GM12878 (cell line): ENCODE data around the gene ZNF425. TPM values are rescaled to one million over a fixed set of nuclear protein-coding genes. Genes with fewer than 3 reads are reported as not detected.

Experiments
- BHLHE40 ChIP-seq, 2 experiments: fragments of 450-650 bp in 1 of 2; IDR thresholded peaks; 2 replicates each; pipeline ENCODE4 v1.6.1; 2011 to 2017; ENCODE audit warnings: low read depth in 2 of 2, borderline replicate concordance in 1 of 2, improper control_type of control experiment in 1 of 2, low read length in 1 of 2, mild to moderate bottlenecking in 1 of 2
- CBFB ChIP-seq: IDR thresholded peaks from 2 replicates; pipeline ENCODE4 v1.6.1; 2016; ENCODE audit warnings: antibody characterized with exemption, low read depth
- DPF2 ChIP-seq: fragments of 450-650 bp; IDR thresholded peaks from 2 replicates; pipeline ENCODE4 v1.6.1; 2017; ENCODE audit warnings: mild to moderate bottlenecking
- GATAD2B ChIP-seq: fragments of 450-650 bp; conservative IDR thresholded peaks from 2 replicates; pipeline ENCODE4 v1.6.1; 2017; ENCODE audit warnings: low read depth, mild to moderate bottlenecking, moderate library complexity
- KAT2A ChIP-seq: conservative IDR thresholded peaks from 2 replicates; pipeline ENCODE4 v1.6.1; 2011; ENCODE audit warnings: low read depth, low read length; ENCODE audit not compliant: control insufficient read depth
- MTA2 ChIP-seq: fragments of 450-650 bp; IDR thresholded peaks from 2 replicates; pipeline ENCODE4 v1.6.1; 2016; ENCODE audit warnings: low read depth, mild to moderate bottlenecking, moderate library complexity
- NFYA ChIP-seq: IDR thresholded peaks from 2 replicates; pipeline ENCODE4 v1.6.1; 2011; ENCODE audit warnings: low read depth, mild to moderate bottlenecking, low read length, improper control_type of control experiment, borderline replicate concordance
- NR2C2 ChIP-seq: IDR thresholded peaks from 2 replicates; pipeline ENCODE4 v1.6.1; 2011; ENCODE audit warnings: borderline replicate concordance, low read depth; ENCODE audit not compliant: control insufficient read depth, insufficient read length
- NR2F1 ChIP-seq: fragments of 450-650 bp; conservative IDR thresholded peaks from 2 replicates; pipeline ENCODE4 v1.6.1; 2017; ENCODE audit warnings: mild to moderate bottlenecking
- RAD51 ChIP-seq: fragments of 450-650 bp; IDR thresholded peaks from 2 replicates; pipeline ENCODE4 v1.6.1; 2016; ENCODE audit warnings: moderate library complexity, mild to moderate bottlenecking, inconsistent platforms
- RB1 ChIP-seq: fragments of 450-650 bp; formaldehyde crosslinking; IDR thresholded peaks from 2 replicates; pipeline ENCODE4 v1.6.1; 2017; ENCODE audit warnings: mild to moderate bottlenecking, borderline replicate concordance
- RBBP5 ChIP-seq: fragments of 200-600 bp; sonication (generic); conservative IDR thresholded peaks from 2 replicates; pipeline ENCODE4 v1.6.1; 2016
- RFX5 ChIP-seq: IDR thresholded peaks from 2 replicates; pipeline ENCODE4 v1.6.1; 2011; ENCODE audit warnings: low read depth, low read length, improper control_type of control experiment
- ZNF24 ChIP-seq: fragments of 450-650 bp; IDR thresholded peaks from 2 replicates; pipeline ENCODE4 v1.6.1; 2017; ENCODE audit warnings: antibody characterized with exemption, mild to moderate bottlenecking
- ZNF274 ChIP-seq: IDR thresholded peaks from one replicate; pipeline ENCODE4 v1.8.0; 2011; ENCODE audit not compliant: insufficient read length, insufficient read depth
- ZNF592 ChIP-seq: fragments of 450-650 bp; IDR thresholded peaks from 2 replicates; pipeline ENCODE4 v1.6.1; 2017; ENCODE audit warnings: mild to moderate bottlenecking, moderate library complexity
- polyA plus RNA-seq, 11 experiments: library from polyadenylated mRNA; depleted of rRNA in 4 of 11; unstranded in 6 of 11; stranded (reverse) in 5 of 11; fragments of >200 nt; fragmentation: Nextera tagmentation in 4 of 11; fragmentation: Illumina TruSeq in 1 of 11; extraction: Ambion mirVana in 4 of 11; extraction: Trizol in 1 of 11; gene quantifications; 1 replicate in 1 of 11; 2 replicates in 10 of 11; pipeline versions ENCODE4 v1.2.1 to v1.2.3, GENCODE V29; 2011 to 2016; ENCODE audit warnings: inconsistent platforms in 2 of 11, missing spikeins in 2 of 11, low read depth in 1 of 11
- total RNA-seq, 4 experiments: library from RNA; depleted of rRNA in 3 of 4; stranded (reverse); fragments of >200 nt in 3 of 4; fragmentation: Illumina TruSeq in 1 of 4; extraction: Trizol in 1 of 4; gene quantifications; 2 replicates each; pipeline versions ENCODE4 v1.2.1 to v1.2.3, GENCODE V29; 2013 to 2021
- TF ChIP-seq, protein P1 (sequence below): IDR thresholded peaks from 2 replicates; pipeline ENCODE4 v1.6.1; 2011; ENCODE audit warnings: borderline replicate concordance, low read depth, mild to moderate bottlenecking, moderate library complexity, mixed read lengths, low read length; ENCODE audit not compliant: insufficient read depth; ENCODE audit errors: extremely low read length
- TF ChIP-seq, protein P2 (sequence below): fragments of 450-650 bp; IDR thresholded peaks from 2 replicates; pipeline ENCODE4 v1.6.1; 2018; ENCODE audit warnings: borderline replicate concordance, mild to moderate bottlenecking; ENCODE audit not compliant: partially characterized antibody
- TF ChIP-seq, protein P3 (sequence below): fragments of 450-650 bp; IDR thresholded peaks from 2 replicates; pipeline ENCODE4 v1.6.1; 2016; ENCODE audit warnings: mild to moderate bottlenecking
- TF ChIP-seq, protein P4 (sequence below): IDR thresholded peaks from 2 replicates; pipeline ENCODE4 v1.6.1; 2011; ENCODE audit warnings: low read depth, mild to moderate bottlenecking, low read length, moderate library complexity, borderline replicate concordance; ENCODE audit errors: extremely low read depth

Gene ZNF425
- total and polyA plus RNA-seq, 10 of the 15 experiments (the other 5 are each of a cell fraction or from before 2014, with no cell fraction given): 0.19 to 1.8 (median 0.91) TPM

- TF ChIP-seq, protein P1, sequence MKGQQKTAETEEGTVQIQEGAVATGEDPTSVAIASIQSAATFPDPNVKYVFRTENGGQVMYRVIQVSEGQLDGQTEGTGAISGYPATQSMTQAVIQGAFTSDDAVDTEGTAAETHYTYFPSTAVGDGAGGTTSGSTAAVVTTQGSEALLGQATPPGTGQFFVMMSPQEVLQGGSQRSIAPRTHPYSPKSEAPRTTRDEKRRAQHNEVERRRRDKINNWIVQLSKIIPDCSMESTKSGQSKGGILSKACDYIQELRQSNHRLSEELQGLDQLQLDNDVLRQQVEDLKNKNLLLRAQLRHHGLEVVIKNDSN: no peak
- TF ChIP-seq, protein P2, sequence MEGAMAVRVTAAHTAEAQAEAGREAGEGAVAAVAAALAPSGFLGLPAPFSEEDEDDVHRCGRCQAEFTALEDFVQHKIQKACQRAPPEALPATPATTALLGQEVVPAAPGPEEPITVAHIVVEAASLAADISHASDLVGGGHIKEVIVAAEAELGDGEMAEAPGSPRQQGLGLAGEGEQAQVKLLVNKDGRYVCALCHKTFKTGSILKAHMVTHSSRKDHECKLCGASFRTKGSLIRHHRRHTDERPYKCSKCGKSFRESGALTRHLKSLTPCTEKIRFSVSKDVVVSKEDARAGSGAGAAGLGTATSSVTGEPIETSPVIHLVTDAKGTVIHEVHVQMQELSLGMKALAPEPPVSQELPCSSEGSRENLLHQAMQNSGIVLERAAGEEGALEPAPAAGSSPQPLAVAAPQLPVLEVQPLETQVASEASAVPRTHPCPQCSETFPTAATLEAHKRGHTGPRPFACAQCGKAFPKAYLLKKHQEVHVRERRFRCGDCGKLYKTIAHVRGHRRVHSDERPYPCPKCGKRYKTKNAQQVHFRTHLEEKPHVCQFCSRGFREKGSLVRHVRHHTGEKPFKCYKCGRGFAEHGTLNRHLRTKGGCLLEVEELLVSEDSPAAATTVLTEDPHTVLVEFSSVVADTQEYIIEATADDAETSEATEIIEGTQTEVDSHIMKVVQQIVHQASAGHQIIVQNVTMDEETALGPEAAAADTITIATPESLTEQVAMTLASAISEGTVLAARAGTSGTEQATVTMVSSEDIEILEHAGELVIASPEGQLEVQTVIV: no peak
- TF ChIP-seq ZNF274 (no peak), BHLHE40 (IDR thresholded peaks at IDR 0.05; ENCODE audit: borderline replicate concordance in 1 of 2, low read depth in 2 of 2, low read length in 1 of 2) (peak in 1 of 2 experiments; percentile 67; a peak in 2 of 4 replicates), GATAD2B (peak; percentile 72), NR2C2 (no peak), ZNF24 (no peak; the same call in 1 of the 2 replicates), RB1 (no peak), NFYA (no peak), RAD51 (no peak), RFX5 (no peak), NR2F1 (peak; percentile 54), ZNF592 (peak; percentile 86), KAT2A (no peak), RBBP5 (no peak; the same call in 1 of the 2 replicates), MTA2 (no peak), CBFB (peak; percentile 17; the same call in 1 of the 2 replicates), DPF2 (no peak; the same call in 1 of the 2 replicates)
- TF ChIP-seq, protein P3, sequence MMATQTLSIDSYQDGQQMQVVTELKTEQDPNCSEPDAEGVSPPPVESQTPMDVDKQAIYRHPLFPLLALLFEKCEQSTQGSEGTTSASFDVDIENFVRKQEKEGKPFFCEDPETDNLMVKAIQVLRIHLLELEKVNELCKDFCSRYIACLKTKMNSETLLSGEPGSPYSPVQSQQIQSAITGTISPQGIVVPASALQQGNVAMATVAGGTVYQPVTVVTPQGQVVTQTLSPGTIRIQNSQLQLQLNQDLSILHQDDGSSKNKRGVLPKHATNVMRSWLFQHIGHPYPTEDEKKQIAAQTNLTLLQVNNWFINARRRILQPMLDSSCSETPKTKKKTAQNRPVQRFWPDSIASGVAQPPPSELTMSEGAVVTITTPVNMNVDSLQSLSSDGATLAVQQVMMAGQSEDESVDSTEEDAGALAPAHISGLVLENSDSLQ: 0 out of 2 replicates have a peak, but pooled peaks have one; percentile 11
- TF ChIP-seq, protein P4, sequence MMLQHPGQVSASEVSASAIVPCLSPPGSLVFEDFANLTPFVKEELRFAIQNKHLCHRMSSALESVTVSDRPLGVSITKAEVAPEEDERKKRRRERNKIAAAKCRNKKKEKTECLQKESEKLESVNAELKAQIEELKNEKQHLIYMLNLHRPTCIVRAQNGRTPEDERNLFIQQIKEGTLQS: no peak
These were observed 35.5 kb downstream of the ZNF425 start, which contains the start of gene ZNF786 (continued) for GRCh38 chr7:149090397-149091195.
